Neural cell (in vitro differentiated cells): Measurements from ENCODE around the gene SAP30BP. TPM values are rescaled to one million over a fixed set of nuclear protein-coding genes. Genes with fewer than 3 reads are reported as not detected.

ENCODE experiments used
- H2AFZ ChIP-seq: fragments of 200-600, 300-800 bp; sonication (generic), shearing (Covaris generic); 2 replicates; pipeline ENCODE4 v1.6.0; 2014; ENCODE audit warnings: low read depth, mild to moderate bottlenecking, antibody characterized with exemption, low read length, moderate library complexity
- H3F3A ChIP-seq: fragments of 200-600 bp; shearing (Covaris generic); 2 replicates; pipeline ENCODE4 v1.6.1; 2016; ENCODE audit warnings: mild to moderate bottlenecking, moderate library complexity, mixed read lengths, antibody characterized with exemption, low read length; ENCODE audit not compliant: insufficient read depth, poor library complexity, severe bottlenecking
- H3K27ac ChIP-seq: fragments of 200-600, 300-800 bp; sonication (generic), shearing (Covaris generic); 2 replicates; pipeline ENCODE4 v1.5.1; 2014; ENCODE audit warnings: mild to moderate bottlenecking, low read length, moderate library complexity
- H3K27me3 ChIP-seq: fragments of 300-800, 200-600 bp; sonication (generic), shearing (Covaris generic); 2 replicates; pipeline ENCODE4 v1.6.0; 2014; ENCODE audit warnings: mild to moderate bottlenecking, low read depth, low read length, moderate library complexity; ENCODE audit not compliant: insufficient read depth
- H3K36me3 ChIP-seq: fragments of 300-800, 200-600 bp; sonication (generic), shearing (Covaris generic); 2 replicates; pipeline ENCODE4 v1.5.1; 2014; ENCODE audit warnings: mild to moderate bottlenecking, antibody characterized with exemption, low read length, moderate library complexity; ENCODE audit not compliant: insufficient read depth
- H3K4me2 ChIP-seq: fragments of 300-800, 200-600 bp; sonication (generic), shearing (Covaris generic); 2 replicates; pipeline ENCODE4 v1.6.0; 2014; ENCODE audit warnings: mild to moderate bottlenecking, low read length
- H3K4me3 ChIP-seq: fragments of 300-800, 200-600 bp; sonication (generic), shearing (Covaris generic); 2 replicates; pipeline ENCODE4 v1.5.1; 2014; ENCODE audit warnings: mild to moderate bottlenecking, low read length, moderate library complexity
- H3K79me2 ChIP-seq: fragments of 200-600 bp; shearing (Covaris generic); replicated peaks from 2 replicates; pipeline ENCODE4 v1.6.0; 2014; ENCODE audit warnings: mild to moderate bottlenecking, low read length, moderate library complexity; ENCODE audit not compliant: insufficient read depth
- H3K9ac ChIP-seq: fragments of 300-800, 200-600 bp; sonication (generic), shearing (Covaris generic); 2 replicates; pipeline ENCODE4 v1.6.1; 2016; ENCODE audit warnings: mild to moderate bottlenecking, low read length, mixed read lengths
- H3K9me2 ChIP-seq: fragments of 200-600 bp; shearing (Covaris generic); 2 replicates; pipeline ENCODE4 v1.6.1; 2016; ENCODE audit warnings: mild to moderate bottlenecking, low read length, mixed read lengths; ENCODE audit not compliant: insufficient read depth
- H3K9me3 ChIP-seq: fragments of 200-600, 300-800 bp; sonication (generic), shearing (Covaris generic); 2 replicates; pipeline ENCODE4 v1.6.1; 2016; ENCODE audit warnings: mild to moderate bottlenecking, mixed run types, low read length, moderate library complexity, mixed read lengths
- H4K20me1 ChIP-seq: fragments of 200-600 bp; shearing (Covaris generic); 2 replicates; pipeline ENCODE4 v1.6.1; 2016; ENCODE audit warnings: mild to moderate bottlenecking, mixed run types; ENCODE audit not compliant: insufficient read depth
- EP300 ChIP-seq: fragments of 450-650 bp; conservative IDR thresholded peaks from 2 replicates; pipeline ENCODE4 v1.6.1; 2014; ENCODE audit warnings: antibody characterized with exemption, mild to moderate bottlenecking, moderate library complexity; ENCODE audit not compliant: poor library complexity, severe bottlenecking
- EZH2 ChIP-seq: fragments of 200-600, 300-800 bp; shearing (Covaris generic), sonication (generic); IDR thresholded peaks from 2 replicates; pipeline ENCODE4 v1.6.1; 2014; ENCODE audit warnings: antibody characterized with exemption, low read length, borderline replicate concordance, mild to moderate bottlenecking; ENCODE audit not compliant: insufficient read depth, poor library complexity, severe bottlenecking
- MXI1 ChIP-seq: fragments of 450-650 bp; conservative IDR thresholded peaks from 2 replicates; pipeline ENCODE4 v1.6.1; 2014; ENCODE audit warnings: antibody characterized with exemption, mild to moderate bottlenecking; ENCODE audit not compliant: poor library complexity, severe bottlenecking
- POLR2AphosphoS5 ChIP-seq: IDR thresholded peaks from 2 replicates; pipeline ENCODE4 v1.6.1; 2012
- RAD21 ChIP-seq: fragments of 450-650 bp; conservative IDR thresholded peaks from 2 replicates; pipeline ENCODE4 v1.6.1; 2014; ENCODE audit warnings: antibody characterized with exemption, mild to moderate bottlenecking, moderate library complexity
- REST ChIP-seq: IDR thresholded peaks from 2 replicates; pipeline ENCODE4 v1.6.1; 2012; ENCODE audit warnings: borderline replicate concordance
- SMC3 ChIP-seq: fragments of 450-650 bp; conservative IDR thresholded peaks from 2 replicates; pipeline ENCODE4 v1.6.1; 2014; ENCODE audit warnings: antibody characterized with exemption, mild to moderate bottlenecking, moderate library complexity; ENCODE audit not compliant: poor library complexity
- TAF1 ChIP-seq: IDR thresholded peaks from 2 replicates; pipeline ENCODE4 v1.6.1; 2012; ENCODE audit warnings: low read depth
- polyA plus RNA-seq: library from polyadenylated mRNA; depleted of rRNA; stranded (reverse); fragments of >200 nt; gene quantifications from 2 replicates; pipeline ENCODE4 v1.2.3, GENCODE V29; 2014
- TF ChIP-seq, protein P1 (sequence below): fragments of 450-650 bp; IDR thresholded peaks from 2 replicates; pipeline ENCODE4 v1.5.1; 2014; ENCODE audit warnings: antibody characterized with exemption, mild to moderate bottlenecking, moderate library complexity; ENCODE audit not compliant: poor library complexity, severe bottlenecking

The SAP30BP gene
- polyA plus RNA-seq, 1 donor from 2014 or later = 156 TPM

DNA sequence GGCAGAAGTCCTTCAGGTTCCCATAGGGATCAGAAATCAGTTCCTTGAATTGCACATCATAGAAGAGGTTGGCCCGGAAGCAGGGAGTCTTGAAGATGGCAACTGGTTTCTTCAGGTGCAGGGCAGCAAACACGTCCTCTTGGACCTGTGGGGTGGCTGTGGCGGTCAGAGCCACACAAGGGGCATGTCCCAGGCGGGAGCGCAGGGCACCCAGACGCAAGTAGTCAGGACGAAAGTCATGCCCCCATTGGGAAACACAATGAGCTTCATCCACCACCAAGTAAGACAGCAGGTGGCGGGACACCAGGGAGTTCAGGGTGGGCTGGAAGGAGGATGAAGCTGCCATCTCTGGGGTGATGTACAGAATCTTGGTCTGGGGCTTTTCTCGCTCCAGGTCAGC is 4.6 kb upstream of the SAP30BP start:
- peaks cover 18% of the 10 kb centered on the region for H3K79me2 ChIP-seq
- no peaks in the 10 kb centered on the region for H3F3A ChIP-seq
- TF ChIP-seq TAF1 (no peak), REST (no peak), EP300 (no peak), SMC3 (no peak), RAD21 (no peak), POLR2AphosphoS5 (no peak), EZH2 (no peak), MXI1 (no peak)
- TF ChIP-seq, protein P1, sequence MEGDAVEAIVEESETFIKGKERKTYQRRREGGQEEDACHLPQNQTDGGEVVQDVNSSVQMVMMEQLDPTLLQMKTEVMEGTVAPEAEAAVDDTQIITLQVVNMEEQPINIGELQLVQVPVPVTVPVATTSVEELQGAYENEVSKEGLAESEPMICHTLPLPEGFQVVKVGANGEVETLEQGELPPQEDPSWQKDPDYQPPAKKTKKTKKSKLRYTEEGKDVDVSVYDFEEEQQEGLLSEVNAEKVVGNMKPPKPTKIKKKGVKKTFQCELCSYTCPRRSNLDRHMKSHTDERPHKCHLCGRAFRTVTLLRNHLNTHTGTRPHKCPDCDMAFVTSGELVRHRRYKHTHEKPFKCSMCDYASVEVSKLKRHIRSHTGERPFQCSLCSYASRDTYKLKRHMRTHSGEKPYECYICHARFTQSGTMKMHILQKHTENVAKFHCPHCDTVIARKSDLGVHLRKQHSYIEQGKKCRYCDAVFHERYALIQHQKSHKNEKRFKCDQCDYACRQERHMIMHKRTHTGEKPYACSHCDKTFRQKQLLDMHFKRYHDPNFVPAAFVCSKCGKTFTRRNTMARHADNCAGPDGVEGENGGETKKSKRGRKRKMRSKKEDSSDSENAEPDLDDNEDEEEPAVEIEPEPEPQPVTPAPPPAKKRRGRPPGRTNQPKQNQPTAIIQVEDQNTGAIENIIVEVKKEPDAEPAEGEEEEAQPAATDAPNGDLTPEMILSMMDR = no peak
- no peaks in the 10 kb centered on the region for H4K20me1 ChIP-seq
- H3K4me2 ChIP-seq = no peak overlapping the region
- H3K27me3 ChIP-seq = no peaks in the 10 kb centered on the region
- no peaks in the 10 kb centered on the region for H3K9me3 ChIP-seq
- H3K4me3 ChIP-seq = no peak overlapping the region
- peaks cover 4% of the 10 kb centered on the region for H3K36me3 ChIP-seq
- H3K9me2 ChIP-seq = no peaks in the 10 kb centered on the region
- no peak overlapping the region for H3K9ac ChIP-seq
- H3K27ac ChIP-seq = no peak overlapping the region
- H2AFZ ChIP-seq = no peak overlapping the region

GRCh38 chr17:75664099-75664549 is 3.0 kb upstream of the SAP30BP start:
- Histone ChIP-seq H3F3A (no peaks in the 10 kb centered on the region), H3K79me2 (peaks cover 34% of the 10 kb centered on the region), H3K4me3 (no peak overlapping the region), H4K20me1 (no peaks in the 10 kb centered on the region), H3K9me2 (no peaks in the 10 kb centered on the region), H3K4me2 (no peak overlapping the region), H3K27ac (no peak overlapping the region), H3K9me3 (no peaks in the 10 kb centered on the region), H3K27me3 (no peaks in the 10 kb centered on the region), H3K9ac (no peak overlapping the region), H2AFZ (no peak overlapping the region), H3K36me3 (no peaks in the 10 kb centered on the region)
- TF ChIP-seq POLR2AphosphoS5 = no peak
- TF ChIP-seq, protein P1 = no peak
- TF ChIP-seq RAD21 = no peak
- TF ChIP-seq EZH2 = no peak
- TF ChIP-seq REST = no peak
- no peak for TF ChIP-seq MXI1
- TF ChIP-seq EP300 = no peak
- no peak for TF ChIP-seq SMC3
- no peak for TF ChIP-seq TAF1
